ENCODE measurements around the gene GUK1. TPM values are rescaled to one million over a fixed set of nuclear protein-coding genes. Genes with fewer than 3 reads are reported as not detected.

GUK1 gene
- total RNA-seq, 4 donors from 2014 or later: 359 to 470 (median 422) TPM

DNA sequence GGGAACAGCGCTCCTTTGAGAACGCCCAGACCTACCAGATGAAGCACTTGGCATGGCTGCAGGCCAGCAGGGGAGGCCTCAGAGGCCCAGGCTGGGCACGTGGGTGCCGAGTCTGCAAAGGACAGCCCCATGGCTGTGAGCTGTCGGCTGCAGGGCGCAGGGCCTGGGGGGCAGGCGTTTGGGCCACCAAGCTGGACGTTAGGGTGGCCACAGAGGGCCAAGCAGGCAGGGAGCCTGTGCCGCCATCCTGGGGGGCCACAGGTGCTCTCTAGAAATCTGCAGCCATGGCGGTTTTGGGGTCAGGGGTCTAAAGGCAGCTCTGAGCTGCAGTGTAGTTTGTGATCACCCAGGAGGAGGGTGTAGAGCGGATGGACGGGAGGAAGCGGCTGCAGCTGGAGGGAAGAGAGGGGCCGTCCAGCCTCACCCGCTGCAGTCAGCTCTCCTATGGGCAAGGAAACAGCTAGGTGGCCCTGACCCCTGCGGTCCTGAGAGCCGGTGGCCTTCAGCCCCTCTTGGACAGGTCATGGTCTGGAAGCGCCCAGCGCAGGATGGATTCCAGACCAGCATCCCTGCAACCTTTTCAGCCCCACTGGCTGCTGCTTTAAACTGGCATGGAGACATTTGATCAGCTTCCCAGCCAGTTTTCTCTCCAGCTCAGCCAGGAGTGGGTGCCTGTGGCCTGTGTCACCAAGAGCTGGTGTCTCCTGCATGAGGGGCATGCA is 36.5 kb downstream of the GUK1 start:
- no peak overlapping the region for H3K4me3 ChIP-seq (ENCODE audit: low read depth, poor library complexity, severe bottlenecking)
- TF ChIP-seq, protein P1, sequence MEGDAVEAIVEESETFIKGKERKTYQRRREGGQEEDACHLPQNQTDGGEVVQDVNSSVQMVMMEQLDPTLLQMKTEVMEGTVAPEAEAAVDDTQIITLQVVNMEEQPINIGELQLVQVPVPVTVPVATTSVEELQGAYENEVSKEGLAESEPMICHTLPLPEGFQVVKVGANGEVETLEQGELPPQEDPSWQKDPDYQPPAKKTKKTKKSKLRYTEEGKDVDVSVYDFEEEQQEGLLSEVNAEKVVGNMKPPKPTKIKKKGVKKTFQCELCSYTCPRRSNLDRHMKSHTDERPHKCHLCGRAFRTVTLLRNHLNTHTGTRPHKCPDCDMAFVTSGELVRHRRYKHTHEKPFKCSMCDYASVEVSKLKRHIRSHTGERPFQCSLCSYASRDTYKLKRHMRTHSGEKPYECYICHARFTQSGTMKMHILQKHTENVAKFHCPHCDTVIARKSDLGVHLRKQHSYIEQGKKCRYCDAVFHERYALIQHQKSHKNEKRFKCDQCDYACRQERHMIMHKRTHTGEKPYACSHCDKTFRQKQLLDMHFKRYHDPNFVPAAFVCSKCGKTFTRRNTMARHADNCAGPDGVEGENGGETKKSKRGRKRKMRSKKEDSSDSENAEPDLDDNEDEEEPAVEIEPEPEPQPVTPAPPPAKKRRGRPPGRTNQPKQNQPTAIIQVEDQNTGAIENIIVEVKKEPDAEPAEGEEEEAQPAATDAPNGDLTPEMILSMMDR (IDR thresholded peaks at IDR 0.05): no peak
- TF ChIP-seq POLR2A (IDR thresholded peaks at IDR 0.05): no peak
- no peak for DNase-seq (ENCODE audit: low spot score in 2 of 2)
- intact Hi-C loops (cut with DNase I; ENCODE audit: low total_unique reads): no loop called here
- 86 to 93% methylated on average over 17 to 19 of the region's 19 CpGs for WGBS, 2 donors

DNA sequence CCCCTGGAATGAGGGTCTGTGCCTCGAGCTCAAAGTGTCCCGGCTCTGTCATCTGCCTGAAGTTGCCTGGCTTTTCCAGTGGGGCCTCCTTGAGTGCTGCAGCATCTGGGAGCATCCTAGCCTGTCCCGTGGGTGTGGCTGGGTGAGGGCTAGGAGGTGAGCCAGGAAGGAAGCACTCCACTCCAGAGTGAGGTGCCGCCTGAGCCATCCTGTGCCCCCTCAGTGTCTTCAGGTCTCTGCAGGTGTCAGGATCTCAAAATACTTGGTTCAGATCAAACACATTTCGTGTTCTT is 37.0 kb downstream of the GUK1 start:
- no peak for TF ChIP-seq POLR2A (IDR thresholded peaks at IDR 0.05)
- TF ChIP-seq, protein P1 (IDR thresholded peaks at IDR 0.05): no peak
- no peak for DNase-seq (ENCODE audit: low spot score in 2 of 2)
- 77 to 79% methylated on average over 5 of the region's 5 CpGs for WGBS, 2 donors
- H3K4me3 ChIP-seq (ENCODE audit: low read depth, poor library complexity, severe bottlenecking): no peak overlapping the region
- intact Hi-C loops (cut with DNase I; ENCODE audit: low total_unique reads): no loop called here

DNA sequence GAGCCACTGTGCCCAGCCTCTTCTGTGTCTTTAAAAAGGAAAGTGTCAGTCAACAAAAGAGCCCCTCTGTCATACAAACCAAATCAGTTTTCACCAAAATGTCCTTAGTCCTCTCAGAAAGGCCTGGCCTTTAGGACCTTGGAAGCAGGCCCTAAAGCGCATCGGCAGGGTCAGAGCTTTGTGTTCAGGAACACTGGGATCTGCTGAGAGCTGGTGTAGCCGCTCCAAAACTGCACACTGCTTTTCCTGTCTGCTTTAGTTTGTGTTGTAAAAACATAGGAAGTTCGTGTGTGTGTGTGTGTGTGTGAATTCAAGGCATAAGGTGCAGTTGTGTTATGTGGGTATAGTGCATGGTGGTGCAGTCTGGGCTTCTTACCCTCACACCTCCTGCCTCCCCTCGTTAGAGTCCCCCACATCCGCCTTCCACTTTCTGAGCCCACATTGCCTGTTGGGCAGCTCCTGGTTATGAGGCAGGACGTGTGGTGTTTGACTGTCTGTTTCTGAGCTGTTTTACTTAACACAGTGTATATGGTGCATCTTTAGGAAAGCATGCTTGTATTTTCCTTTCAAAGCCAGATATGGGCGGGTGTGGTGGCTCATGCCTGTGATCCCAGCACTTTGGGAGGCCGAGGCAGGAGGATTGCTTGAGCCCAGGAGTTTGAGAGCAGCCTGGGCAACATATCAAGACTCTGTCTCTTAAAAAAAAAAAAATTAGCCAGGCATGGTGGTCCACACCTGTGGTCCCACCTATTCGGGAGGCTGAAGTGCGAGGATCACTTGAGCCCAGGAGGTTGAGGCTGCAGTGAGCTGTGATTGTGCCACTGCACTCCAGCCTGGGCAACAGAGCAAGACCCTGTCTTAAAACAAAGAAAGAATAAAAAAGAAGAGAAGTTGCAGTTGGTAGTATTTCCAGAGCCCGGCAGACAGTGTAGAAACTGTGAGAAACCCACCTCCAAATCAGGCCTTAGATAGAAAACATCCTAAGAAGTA is 37.9 kb downstream of the GUK1 start:
- intact Hi-C loops (cut with DNase I; ENCODE audit: low total_unique reads): no loop called here
- peak in 1 of 2 donors; percentile 53 for DNase-seq (ENCODE audit: low spot score in 2 of 2)
- TF ChIP-seq POLR2A (IDR thresholded peaks at IDR 0.05): no peak
- TF ChIP-seq, protein P1 (IDR thresholded peaks at IDR 0.05): no peak
- WGBS, 2 donors: 89 to 94% methylated on average over 12 of the region's 12 CpGs
- H3K4me3 ChIP-seq (ENCODE audit: low read depth, poor library complexity, severe bottlenecking): no peak overlapping the region

DNA sequence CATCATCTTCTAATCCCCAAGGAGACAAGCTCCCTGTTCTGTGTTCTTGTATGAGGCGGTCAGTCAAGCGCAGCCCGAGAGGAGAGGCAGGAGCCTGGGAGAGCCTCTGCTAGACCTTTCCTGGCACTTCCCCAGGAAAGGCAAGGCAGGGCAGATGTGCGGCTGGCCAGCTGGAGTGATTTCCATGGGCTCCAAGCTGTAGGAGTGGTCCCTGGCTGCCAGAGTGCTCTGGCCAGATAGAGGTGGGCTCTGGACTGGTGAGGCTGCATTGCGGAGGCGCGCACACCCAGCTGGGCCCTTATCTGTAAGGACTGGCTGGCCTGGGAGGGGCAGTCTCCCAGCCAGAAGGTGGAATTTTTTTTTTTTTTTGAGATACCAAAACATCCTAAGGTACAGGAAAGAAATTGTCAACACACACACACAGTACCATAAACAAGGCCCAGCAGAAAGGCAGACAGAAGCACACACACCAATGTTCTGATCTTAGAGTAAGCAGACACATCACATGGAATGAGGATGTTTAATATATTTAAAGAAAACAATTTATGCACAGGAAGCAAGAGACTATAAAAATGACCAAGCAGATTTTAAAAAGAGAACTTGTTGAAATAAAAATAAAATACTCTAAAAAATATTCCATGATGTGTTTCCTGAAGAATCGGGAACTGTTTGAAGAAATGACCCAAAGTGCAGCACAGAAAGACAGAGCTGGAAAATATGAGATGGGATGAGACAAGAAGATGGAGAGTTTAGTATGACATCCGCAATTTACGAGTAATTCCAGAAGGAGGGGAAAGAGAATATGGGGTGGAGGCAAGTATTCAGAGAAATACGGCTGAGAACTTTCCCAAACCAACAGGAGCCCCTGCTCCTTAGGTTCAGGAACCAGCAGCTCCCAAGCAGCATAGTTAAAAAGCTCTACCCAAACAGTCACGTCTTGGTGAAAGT is 38.9 kb downstream of the GUK1 start:
- intact Hi-C loops (cut with DNase I; ENCODE audit: low total_unique reads): no loop called here
- no peak overlapping the region for H3K4me3 ChIP-seq (ENCODE audit: low read depth, poor library complexity, severe bottlenecking)
- TF ChIP-seq POLR2A (IDR thresholded peaks at IDR 0.05): no peak
- TF ChIP-seq, protein P1 (IDR thresholded peaks at IDR 0.05): no peak
- DNase-seq (ENCODE audit: low spot score in 2 of 2): peak in 1 of 2 donors; percentile 61
- 79% methylated on average over 12 of the region's 12 CpGs for WGBS, 2 donors

DNA sequence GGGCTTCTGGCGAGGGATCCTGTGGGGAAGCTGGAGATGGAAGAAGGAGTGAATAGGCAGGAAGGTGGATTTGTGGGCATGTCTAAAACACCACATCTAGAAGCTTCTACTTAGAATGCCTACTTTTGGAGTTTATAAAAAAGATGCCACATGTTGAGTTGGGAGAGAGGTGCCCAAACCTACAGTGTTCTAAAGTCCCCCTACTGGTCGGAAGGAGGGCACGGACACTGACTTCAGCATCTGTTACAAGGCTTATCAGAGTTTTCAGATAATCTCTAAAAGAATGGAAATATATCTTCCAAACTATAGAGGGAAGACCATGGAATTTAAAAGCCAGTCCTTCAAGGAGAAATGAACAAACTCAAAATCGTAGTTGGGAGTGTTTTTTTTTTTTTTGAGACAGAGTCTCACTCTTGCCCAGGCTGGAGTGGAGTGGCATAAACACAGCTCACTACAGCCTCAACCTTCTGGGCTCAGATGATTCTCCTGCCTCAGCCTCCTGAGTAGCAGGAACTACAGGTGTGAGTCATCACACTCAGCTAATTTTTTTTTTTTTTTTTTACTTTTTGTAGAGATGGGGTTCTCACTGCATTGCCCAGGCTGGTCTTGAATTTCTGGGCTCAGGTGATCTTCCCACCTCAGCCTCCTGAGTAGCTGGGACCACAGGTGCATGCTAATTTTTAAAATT is 40.3 kb downstream of the GUK1 start:
- 68 to 69% methylated on average over 4 of the region's 4 CpGs for WGBS, 2 donors
- no peak overlapping the region for H3K4me3 ChIP-seq (ENCODE audit: low read depth, poor library complexity, severe bottlenecking)
- TF ChIP-seq POLR2A (IDR thresholded peaks at IDR 0.05): no peak
- TF ChIP-seq, protein P1 (IDR thresholded peaks at IDR 0.05): no peak
- peak in 1 of 2 donors; percentile 28 for DNase-seq (ENCODE audit: low spot score in 2 of 2)
- intact Hi-C loops (cut with DNase I; ENCODE audit: low total_unique reads): no loop called here

All from lower leg skin (tissue), 4 donors.